NB4 (cell line): ENCODE data around the gene TMX2.
A peak's percentile ranks its signal among the peaks of the same experiment; 100 is the strongest.

Experiments
- DNase-seq: peaks from one replicate; pipeline ENCODE4 v3.0.0; 2010; ENCODE audit warnings: low read depth
- H3K4me3 ChIP-seq: one replicate; pipeline ENCODE4 v1.5.1; 2011; ENCODE audit warnings: mild to moderate bottlenecking, low read depth, low read length, moderate library complexity
- CTCF ChIP-seq: IDR thresholded peaks from one replicate; pipeline ENCODE4 v1.5.1; 2012; ENCODE audit warnings: low read depth, low read length
- MAX ChIP-seq: IDR thresholded peaks from 2 replicates; pipeline ENCODE4 v1.6.1; 2011; ENCODE audit warnings: low read depth, low read length
- MYC ChIP-seq: IDR thresholded peaks from 2 replicates; pipeline ENCODE4 v1.6.1; 2011; ENCODE audit warnings: low read depth, low read length
- POLR2A ChIP-seq: IDR thresholded peaks from 2 replicates; pipeline ENCODE4 v1.6.1; 2011; ENCODE audit warnings: mild to moderate bottlenecking; ENCODE audit not compliant: insufficient read length; ENCODE audit errors: extremely low read depth

Gene TMX2

GRCh38 chr11:57787920-57788702 lies 75.7 kb downstream of the TMX2 start:
- DNase-seq, result peak; percentile 93
- TF ChIP-seq MAX, result peak; percentile 76
- no peak for TF ChIP-seq POLR2A
- TF ChIP-seq MYC, result peak; percentile 84
- no peak for TF ChIP-seq CTCF
- no peak overlapping the region for H3K4me3 ChIP-seq

- no peak for DNase-seq
- no peak overlapping the region for H3K4me3 ChIP-seq
- no peak for TF ChIP-seq POLR2A
- no peak for TF ChIP-seq MAX
- TF ChIP-seq MYC, result no peak
- TF ChIP-seq CTCF, result no peak
Observed at GRCh38 chr11:57788703-57789088, 76.3 kb downstream of the TMX2 start.
